Neural progenitor cell (in vitro differentiated cells): ENCODE measurements around the gene FOXE1.

Source experiments
- EZH2 ChIP-seq: fragments of 200-600 bp; sonication (generic); IDR thresholded peaks from 2 replicates; pipeline ENCODE4 v1.6.1; 2017; ENCODE audit warnings: antibody characterized with exemption, mild to moderate bottlenecking, moderate library complexity
- EZH2phosphoT487 ChIP-seq: fragments of 200-600 bp; sonication (generic); IDR thresholded peaks from 2 replicates; pipeline ENCODE4 v1.6.1; 2017; ENCODE audit warnings: antibody characterized with exemption
- TF ChIP-seq, protein P1 (sequence below): fragments of 200-600 bp; sonication (generic); IDR thresholded peaks from 2 replicates; pipeline ENCODE4 v1.5.1; 2017; ENCODE audit warnings: antibody characterized with exemption, mild to moderate bottlenecking

DNA sequence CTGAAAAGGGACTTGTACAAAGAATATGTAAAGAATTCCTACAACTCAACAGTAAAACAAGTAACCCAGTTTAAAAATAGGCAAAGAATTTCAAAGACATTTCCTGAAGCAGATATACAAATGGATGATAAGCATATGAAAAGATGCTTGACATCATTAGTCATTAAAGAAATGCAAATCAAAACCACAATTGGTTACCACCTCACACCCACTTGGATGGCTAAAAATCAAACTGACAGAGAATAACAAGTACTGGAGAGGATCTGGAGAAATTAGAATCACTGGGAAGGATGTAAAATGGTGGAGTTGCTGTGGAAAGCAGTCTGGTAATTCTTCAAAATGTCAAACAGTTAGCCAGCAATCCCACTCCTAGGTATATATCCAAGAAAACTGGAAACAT is 12.5 kb upstream of the FOXE1 start:
- no peak for TF ChIP-seq EZH2
- TF ChIP-seq, protein P1, sequence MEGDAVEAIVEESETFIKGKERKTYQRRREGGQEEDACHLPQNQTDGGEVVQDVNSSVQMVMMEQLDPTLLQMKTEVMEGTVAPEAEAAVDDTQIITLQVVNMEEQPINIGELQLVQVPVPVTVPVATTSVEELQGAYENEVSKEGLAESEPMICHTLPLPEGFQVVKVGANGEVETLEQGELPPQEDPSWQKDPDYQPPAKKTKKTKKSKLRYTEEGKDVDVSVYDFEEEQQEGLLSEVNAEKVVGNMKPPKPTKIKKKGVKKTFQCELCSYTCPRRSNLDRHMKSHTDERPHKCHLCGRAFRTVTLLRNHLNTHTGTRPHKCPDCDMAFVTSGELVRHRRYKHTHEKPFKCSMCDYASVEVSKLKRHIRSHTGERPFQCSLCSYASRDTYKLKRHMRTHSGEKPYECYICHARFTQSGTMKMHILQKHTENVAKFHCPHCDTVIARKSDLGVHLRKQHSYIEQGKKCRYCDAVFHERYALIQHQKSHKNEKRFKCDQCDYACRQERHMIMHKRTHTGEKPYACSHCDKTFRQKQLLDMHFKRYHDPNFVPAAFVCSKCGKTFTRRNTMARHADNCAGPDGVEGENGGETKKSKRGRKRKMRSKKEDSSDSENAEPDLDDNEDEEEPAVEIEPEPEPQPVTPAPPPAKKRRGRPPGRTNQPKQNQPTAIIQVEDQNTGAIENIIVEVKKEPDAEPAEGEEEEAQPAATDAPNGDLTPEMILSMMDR, result no peak
- TF ChIP-seq EZH2phosphoT487, result no peak
